OCI-LY7 (cell line): Measurements from ENCODE around the gene CES2. TPM values are rescaled to one million over a fixed set of nuclear protein-coding genes. Genes with fewer than 3 reads are reported as not detected.

Experiments used
- BruUV-seq: library from RNA; stranded (reverse); fragments of 400-500 nt; replicated peaks from 2 replicates; lab custom pipeline; 2021; lab: Mats Ljungman, UMichigan
- CTCF ChIA-PET: fragments of 300-600 bp; sonication (Branson Sonifier 250); formaldehyde crosslinking; loops from one replicate; lab custom pipeline; 2022; ENCODE audit warnings: antibody characterized with exemption; ENCODE audit not compliant: unreplicated experiment; lab: Charles Lee
- POLR2A ChIA-PET: fragments of 300-600 bp; sonication (Branson Sonifier 250); formaldehyde crosslinking; loops from one replicate; lab custom pipeline; 2022; ENCODE audit warnings: antibody characterized with exemption; lab: Charles Lee
- DNase-seq: peaks from one replicate; pipeline ENCODE4 v3.0.0-alpha.2; 2015; ENCODE audit warnings: low spot score
- H2AFZ ChIP-seq: fragments of 200-600 bp; sonication (generic), shearing (Covaris generic); 2 replicates; pipeline ENCODE4 v1.6.1; 2014; ENCODE audit warnings: mild to moderate bottlenecking, antibody characterized with exemption, low read length, moderate library complexity
- H3K27ac ChIP-seq: fragments of 200-600 bp; sonication (generic); 2 replicates; pipeline ENCODE4 v1.5.1; 2014; ENCODE audit warnings: mixed run types, low read depth, mild to moderate bottlenecking, moderate library complexity, low read length, inconsistent platforms; ENCODE audit not compliant: poor library complexity, severe bottlenecking
- H3K36me3 ChIP-seq: fragments of 200-600 bp; sonication (generic); 2 replicates; pipeline ENCODE4 v1.6.1; 2014; ENCODE audit warnings: mild to moderate bottlenecking, antibody characterized with exemption, low read length, moderate library complexity, mixed read lengths; ENCODE audit not compliant: insufficient read depth
- H3K4me1 ChIP-seq: fragments of 200-600 bp; sonication (generic); 2 replicates; pipeline ENCODE4 v1.5.1; 2014; ENCODE audit warnings: mild to moderate bottlenecking, low read length; ENCODE audit not compliant: insufficient read depth, poor library complexity, severe bottlenecking
- H3K4me2 ChIP-seq: fragments of 200-600 bp; sonication (generic); 2 replicates; pipeline ENCODE4 v1.6.1; 2014; ENCODE audit warnings: mild to moderate bottlenecking, low read length
- H3K4me3 ChIP-seq: fragments of 200-600 bp; sonication (generic); 2 replicates; pipeline ENCODE4 v1.5.1; 2014; ENCODE audit warnings: mild to moderate bottlenecking, low read depth, low read length; ENCODE audit not compliant: poor library complexity, severe bottlenecking
- H3K79me2 ChIP-seq: fragments of 200-600 bp; sonication (generic); 2 replicates; pipeline ENCODE4 v1.6.1; 2016; ENCODE audit warnings: low read depth, mild to moderate bottlenecking, low read length, moderate library complexity, mixed read lengths; ENCODE audit not compliant: insufficient read depth
- H3K9me2 ChIP-seq: fragments of 200-600 bp; sonication (generic); 2 replicates; pipeline ENCODE4 v1.6.1; 2016; ENCODE audit warnings: mild to moderate bottlenecking, low read length, mixed read lengths; ENCODE audit not compliant: insufficient read depth
- H3K9me3 ChIP-seq: fragments of 200-600 bp; sonication (generic); 2 replicates; pipeline ENCODE4 v1.6.1; 2014; ENCODE audit warnings: mild to moderate bottlenecking, mixed run types, low read length, mixed read lengths
- H4K20me1 ChIP-seq: fragments of 200-600 bp; sonication (generic); 2 replicates; pipeline ENCODE4 v1.6.1; 2014; ENCODE audit warnings: mild to moderate bottlenecking, antibody characterized with exemption, low read length, moderate library complexity, mixed read lengths; ENCODE audit not compliant: insufficient read depth
- EZH2phosphoT487 ChIP-seq: fragments of 200-600 bp; sonication (generic); IDR thresholded peaks from 2 replicates; pipeline ENCODE4 v1.6.1; 2018; ENCODE audit warnings: low read depth, borderline replicate concordance, mild to moderate bottlenecking, mixed run types, antibody characterized with exemption, low read length, moderate library complexity, mixed read lengths
- intact Hi-C: fragments of 100-400 bp; cut with micrococcal nuclease; formaldehyde crosslinking; loops from one replicate; pipeline ENCODE4 v1.10.0; 2022; ENCODE audit not compliant: unreplicated experiment
- total RNA-seq, 2 experiments: library from RNA; depleted of rRNA in 1 of 2; stranded (reverse); fragments of >200 nt in 1 of 2; shearing (Covaris generic) in 1 of 2; gene quantifications; 2 replicates each; pipeline ENCODE4 v1.2.3, GENCODE V29; 2014 to 2022
- TF ChIP-seq, protein P1 (sequence below): fragments of 200-600 bp; sonication (generic); conservative IDR thresholded peaks from 2 replicates; pipeline ENCODE4 v1.5.1; 2014; ENCODE audit warnings: mild to moderate bottlenecking, antibody characterized with exemption, low read length, moderate library complexity, mixed read lengths

The CES2 gene
- total RNA-seq, 2 experiments from 2014 or later, result 29.6 to 30.7 TPM

DNA sequence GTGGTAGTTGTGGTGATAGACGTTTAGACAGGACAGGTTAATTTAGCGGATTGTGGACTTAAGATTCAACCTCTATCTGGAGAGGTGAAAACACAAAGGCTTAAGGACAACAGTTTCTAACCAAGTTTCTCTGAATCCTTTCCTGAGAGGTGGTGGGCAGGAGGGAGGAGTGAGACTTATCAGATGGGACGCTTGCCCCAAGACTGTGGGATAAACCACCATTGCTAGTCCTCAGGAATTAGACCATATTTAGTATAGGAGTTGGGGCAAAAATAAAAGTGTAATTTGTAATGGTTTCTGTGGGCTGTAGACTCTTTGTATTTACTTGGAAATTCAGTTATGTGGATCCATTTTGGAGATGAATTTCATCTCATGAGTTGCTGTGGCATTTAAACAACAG is 48.4 kb upstream of the CES2 start:
- Histone ChIP-seq H3K79me2 (peaks cover 3% of the 10 kb centered on the region; the same call in 1 of the 2 replicates), H2AFZ (no peak overlapping the region), H3K4me3 (no peak overlapping the region), H3K36me3 (peaks cover 47% of the 10 kb centered on the region), H3K9me2 (no peaks in the 10 kb centered on the region), H3K9me3 (no peaks in the 10 kb centered on the region), H3K27ac (no peak overlapping the region), H3K4me1 (peaks cover 3% of the 10 kb centered on the region), H3K4me2 (no peak overlapping the region), H4K20me1 (no peaks in the 10 kb centered on the region)
- DNase-seq, result no peak
- CTCF ChIA-PET, result no interaction called here
- POLR2A ChIA-PET, result no interaction called here
- no TSS peak for BruUV-seq
- no peak for TF ChIP-seq EZH2phosphoT487
- TF ChIP-seq, protein P1, sequence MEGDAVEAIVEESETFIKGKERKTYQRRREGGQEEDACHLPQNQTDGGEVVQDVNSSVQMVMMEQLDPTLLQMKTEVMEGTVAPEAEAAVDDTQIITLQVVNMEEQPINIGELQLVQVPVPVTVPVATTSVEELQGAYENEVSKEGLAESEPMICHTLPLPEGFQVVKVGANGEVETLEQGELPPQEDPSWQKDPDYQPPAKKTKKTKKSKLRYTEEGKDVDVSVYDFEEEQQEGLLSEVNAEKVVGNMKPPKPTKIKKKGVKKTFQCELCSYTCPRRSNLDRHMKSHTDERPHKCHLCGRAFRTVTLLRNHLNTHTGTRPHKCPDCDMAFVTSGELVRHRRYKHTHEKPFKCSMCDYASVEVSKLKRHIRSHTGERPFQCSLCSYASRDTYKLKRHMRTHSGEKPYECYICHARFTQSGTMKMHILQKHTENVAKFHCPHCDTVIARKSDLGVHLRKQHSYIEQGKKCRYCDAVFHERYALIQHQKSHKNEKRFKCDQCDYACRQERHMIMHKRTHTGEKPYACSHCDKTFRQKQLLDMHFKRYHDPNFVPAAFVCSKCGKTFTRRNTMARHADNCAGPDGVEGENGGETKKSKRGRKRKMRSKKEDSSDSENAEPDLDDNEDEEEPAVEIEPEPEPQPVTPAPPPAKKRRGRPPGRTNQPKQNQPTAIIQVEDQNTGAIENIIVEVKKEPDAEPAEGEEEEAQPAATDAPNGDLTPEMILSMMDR, result no peak
- intact Hi-C loops, result no loop called here

DNA sequence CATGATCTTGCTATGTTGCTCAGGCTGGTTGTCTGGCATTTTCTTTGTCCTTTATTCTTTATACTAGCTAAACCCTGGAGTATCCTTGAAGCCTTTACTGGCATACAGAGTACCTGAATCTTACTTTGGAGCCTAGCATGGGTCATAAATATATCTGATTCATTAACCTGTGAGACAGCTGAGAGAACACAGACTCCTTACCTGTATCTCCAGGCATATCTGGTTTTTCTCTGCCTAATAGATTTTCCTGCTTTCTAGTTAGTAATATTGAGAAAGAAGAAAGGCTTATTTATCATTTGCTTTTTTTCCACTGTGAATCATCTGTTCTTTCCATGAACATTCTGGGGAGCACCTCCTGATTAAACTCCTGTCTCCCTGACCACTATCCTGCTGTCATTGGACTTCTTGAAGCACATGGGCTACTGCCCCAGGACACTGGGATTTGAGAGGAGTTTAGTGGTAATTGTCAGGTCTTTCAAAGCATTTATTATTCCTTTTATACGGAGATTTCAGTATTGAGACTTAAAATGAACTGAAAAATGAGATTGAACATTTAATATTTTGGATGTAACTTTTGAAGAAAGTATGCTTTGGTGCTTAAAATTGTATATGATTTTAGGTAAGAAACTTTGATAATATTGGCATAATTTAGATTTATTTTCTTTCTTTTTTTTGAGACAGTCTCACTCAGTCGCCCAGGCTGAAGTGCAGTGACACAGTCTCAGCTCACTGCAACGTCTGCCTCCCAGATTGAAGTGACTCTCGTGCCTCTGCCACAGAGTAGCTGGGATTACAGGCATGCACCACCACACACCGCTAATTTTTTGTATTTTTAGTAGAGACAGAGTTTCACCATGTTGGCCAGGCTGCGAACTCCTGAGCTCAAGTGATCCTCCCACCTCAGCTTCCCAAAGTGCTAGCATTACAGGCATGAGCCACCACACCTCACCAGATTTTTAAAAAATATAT is 46.4 kb upstream of the CES2 start:
- BruUV-seq, result TSS peak; percentile 23
- no peak overlapping the region for H3K4me3 ChIP-seq
- CTCF ChIA-PET, result no interaction called here

More for the DNA sequence above, 46.4 kb upstream of the CES2 start:
- intact Hi-C loops, result no loop called here
- no peaks in the 10 kb centered on the region for H3K79me2 ChIP-seq
- no peak overlapping the region for H2AFZ ChIP-seq
- peaks cover 47% of the 10 kb centered on the region for H3K36me3 ChIP-seq
- POLR2A ChIA-PET, result interaction anchor here (0.7 kb wide), 1 partner anchor 226 kb away, joined by 3 read pairs; no protein-coding TSS in a partner anchor
- no peak for DNase-seq
- no peak overlapping the region for H3K4me2 ChIP-seq
- no peaks in the 10 kb centered on the region for H3K4me1 ChIP-seq
- no peak overlapping the region for H3K27ac ChIP-seq
- H4K20me1 ChIP-seq, result no peaks in the 10 kb centered on the region
- TF ChIP-seq, protein P1, result no peak
- no peak for TF ChIP-seq EZH2phosphoT487
- no peaks in the 10 kb centered on the region for H3K9me3 ChIP-seq
- no peaks in the 10 kb centered on the region for H3K9me2 ChIP-seq
